Astrocyte of the cerebellum (primary cell): ENCODE measurements around the gene SREK1IP1.

Source experiments
- DNase-seq: peaks from one replicate; pipeline ENCODE4 v3.0.0-alpha.2; 2011; ENCODE audit warnings: low read depth
- H3K4me3 ChIP-seq: 2 replicates; pipeline ENCODE4 v1.5.1; 2011; ENCODE audit warnings: mild to moderate bottlenecking, low read depth, low read length, moderate library complexity
- in situ Hi-C: cut with HindIII; loops from 2 replicates; pipeline ENCODE4 v1.10.0; 2017; ENCODE audit warnings: low sequenced_read_pairs
- TF ChIP-seq, protein P1 (sequence below): IDR thresholded peaks from 2 replicates; pipeline ENCODE4 v1.5.1; 2012; ENCODE audit warnings: low read length, low read depth, moderate library complexity, mild to moderate bottlenecking; ENCODE audit errors: missing control alignments

SREK1IP1 gene

DNA sequence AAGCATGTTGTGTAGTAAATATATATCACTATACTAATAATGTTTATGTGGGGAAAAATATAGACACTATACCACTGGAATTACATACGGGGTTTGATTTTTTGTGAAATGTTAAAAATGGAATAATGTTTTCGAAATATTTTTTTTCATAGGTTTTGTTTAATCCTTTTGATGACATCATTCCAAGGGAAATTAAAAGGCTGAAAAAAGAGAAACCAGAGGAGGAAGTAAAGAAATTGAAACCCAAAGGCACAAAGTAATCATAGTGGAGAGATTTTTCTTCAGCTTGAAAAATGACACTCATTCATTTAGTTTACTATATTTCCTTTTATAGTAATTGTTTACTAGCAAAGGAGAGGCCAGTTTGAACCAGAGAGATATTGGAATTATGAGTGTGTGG is 17.9 kb upstream of the SREK1IP1 start:
- TF ChIP-seq, protein P1, sequence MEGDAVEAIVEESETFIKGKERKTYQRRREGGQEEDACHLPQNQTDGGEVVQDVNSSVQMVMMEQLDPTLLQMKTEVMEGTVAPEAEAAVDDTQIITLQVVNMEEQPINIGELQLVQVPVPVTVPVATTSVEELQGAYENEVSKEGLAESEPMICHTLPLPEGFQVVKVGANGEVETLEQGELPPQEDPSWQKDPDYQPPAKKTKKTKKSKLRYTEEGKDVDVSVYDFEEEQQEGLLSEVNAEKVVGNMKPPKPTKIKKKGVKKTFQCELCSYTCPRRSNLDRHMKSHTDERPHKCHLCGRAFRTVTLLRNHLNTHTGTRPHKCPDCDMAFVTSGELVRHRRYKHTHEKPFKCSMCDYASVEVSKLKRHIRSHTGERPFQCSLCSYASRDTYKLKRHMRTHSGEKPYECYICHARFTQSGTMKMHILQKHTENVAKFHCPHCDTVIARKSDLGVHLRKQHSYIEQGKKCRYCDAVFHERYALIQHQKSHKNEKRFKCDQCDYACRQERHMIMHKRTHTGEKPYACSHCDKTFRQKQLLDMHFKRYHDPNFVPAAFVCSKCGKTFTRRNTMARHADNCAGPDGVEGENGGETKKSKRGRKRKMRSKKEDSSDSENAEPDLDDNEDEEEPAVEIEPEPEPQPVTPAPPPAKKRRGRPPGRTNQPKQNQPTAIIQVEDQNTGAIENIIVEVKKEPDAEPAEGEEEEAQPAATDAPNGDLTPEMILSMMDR = no peak
- no peak overlapping the region for H3K4me3 ChIP-seq
- no peak for DNase-seq
- in situ Hi-C loops = no loop called here

DNA sequence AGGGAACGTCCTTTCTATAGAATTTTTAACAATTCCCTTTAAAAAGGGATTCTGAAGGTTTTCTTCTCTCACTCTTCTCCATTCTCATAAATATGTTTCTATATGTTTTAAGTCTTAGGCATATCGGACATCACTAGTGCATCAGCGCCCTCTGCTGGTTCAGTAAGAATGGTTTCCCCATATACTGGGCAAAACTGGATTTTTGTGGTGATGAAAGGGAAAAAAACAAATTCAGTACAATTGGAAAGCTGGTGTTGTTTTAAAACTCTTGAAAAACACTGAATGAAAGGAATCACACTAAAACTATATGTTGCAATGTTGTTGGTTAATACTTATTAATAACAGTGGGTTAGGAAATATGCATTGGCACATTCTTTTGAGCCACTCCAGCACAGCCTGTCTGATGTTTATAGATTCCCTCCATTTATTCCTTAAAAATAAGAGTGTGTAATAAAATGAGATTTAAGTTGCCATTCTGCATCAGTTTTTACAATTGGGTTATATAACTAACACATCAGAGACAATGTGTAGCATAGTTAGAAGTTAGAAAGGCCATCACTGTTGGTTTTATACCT is 16.0 kb upstream of the SREK1IP1 start:
- DNase-seq = peak; percentile 81
- TF ChIP-seq, protein P1 = peak; percentile 76
- in situ Hi-C loops = no loop called here
- no peak overlapping the region for H3K4me3 ChIP-seq

DNA sequence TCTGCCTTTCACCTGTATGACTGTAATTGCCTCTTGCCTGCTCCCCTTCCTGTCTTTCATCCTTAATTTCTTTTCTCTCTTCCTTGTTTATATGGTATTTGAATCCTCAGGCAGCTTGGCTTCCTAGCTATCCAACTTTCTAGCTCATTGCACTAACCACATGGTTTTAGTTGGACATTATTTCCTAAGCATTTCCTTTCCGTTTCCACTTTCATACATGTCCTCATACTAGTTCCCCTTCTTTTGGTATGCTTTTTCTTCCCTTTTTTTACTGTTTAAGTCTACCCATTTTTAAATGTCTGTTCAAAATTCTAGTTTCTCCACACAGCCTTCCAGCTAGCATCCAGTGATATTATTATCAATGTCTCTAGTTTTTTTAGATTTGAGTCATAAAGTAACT is 6.8 kb upstream of the SREK1IP1 start:
- DNase-seq = no peak
- in situ Hi-C loops = no loop called here
- TF ChIP-seq, protein P1 = no peak
- no peak overlapping the region for H3K4me3 ChIP-seq

DNA sequence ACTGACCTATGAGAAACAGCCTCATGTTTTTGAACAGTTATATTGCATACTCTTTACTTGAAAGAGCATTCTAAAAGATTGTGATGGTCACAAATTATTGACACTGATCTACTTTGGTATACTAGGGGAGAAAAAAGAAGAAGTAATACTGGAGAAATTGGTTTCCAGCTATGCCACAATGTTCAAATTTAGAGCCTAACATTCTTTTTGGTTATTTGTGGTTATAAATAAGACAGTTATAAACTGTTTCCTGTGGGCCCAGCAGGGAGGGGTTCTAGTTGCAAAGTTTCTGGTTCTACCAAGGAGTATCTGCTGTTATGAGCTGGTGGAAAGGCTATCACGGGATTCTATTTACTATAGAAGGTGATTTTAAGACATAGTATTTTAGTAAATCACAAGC is 5.0 kb upstream of the SREK1IP1 start:
- in situ Hi-C loops = no loop called here
- no peak overlapping the region for H3K4me3 ChIP-seq
- no peak for DNase-seq
- TF ChIP-seq, protein P1 = no peak

DNA sequence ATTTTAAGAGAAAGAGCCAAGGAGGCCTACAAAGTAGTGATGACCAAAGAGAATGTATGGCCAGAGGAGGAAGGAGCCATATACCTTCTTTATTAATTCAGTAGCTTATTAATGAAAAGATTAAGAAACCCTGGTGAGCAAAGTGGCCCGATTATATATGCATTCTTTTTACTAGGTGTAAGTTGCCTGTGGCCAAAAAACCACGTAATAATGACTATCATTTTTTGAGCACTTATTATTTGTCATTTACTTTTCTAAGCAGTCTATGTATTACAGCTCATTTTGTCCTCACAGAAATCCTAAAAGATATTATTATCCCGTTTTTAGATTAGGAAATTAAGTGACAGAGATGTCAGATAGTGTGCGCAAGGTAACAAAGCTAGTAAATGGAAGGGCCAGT is 3.2 kb upstream of the SREK1IP1 start:
- in situ Hi-C loops = no loop called here
- TF ChIP-seq, protein P1 = no peak
- H3K4me3 ChIP-seq = no peak overlapping the region
- no peak for DNase-seq

DNA sequence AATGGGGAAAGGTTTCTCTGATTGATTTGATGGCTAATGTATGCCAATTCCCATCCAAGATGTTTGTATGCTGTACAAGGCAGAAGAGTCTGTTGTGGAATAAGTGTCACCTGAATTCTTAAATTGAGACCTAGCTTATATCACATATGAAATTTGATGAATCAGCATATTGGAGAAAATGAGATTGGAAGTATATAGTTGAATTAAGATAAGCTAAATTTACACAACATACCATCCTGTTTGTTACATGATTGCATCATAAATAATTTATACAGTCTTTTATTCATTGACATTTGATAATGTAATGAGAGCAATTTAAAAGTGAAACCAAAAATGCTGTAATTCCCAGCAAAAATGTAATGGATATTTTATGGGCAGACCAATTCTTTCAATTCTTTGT is 1.4 kb upstream of the SREK1IP1 start:
- no peak for DNase-seq
- TF ChIP-seq, protein P1 = no peak
- in situ Hi-C loops = no loop called here
- H3K4me3 ChIP-seq = peak overlapping the region; percentile 83

DNA sequence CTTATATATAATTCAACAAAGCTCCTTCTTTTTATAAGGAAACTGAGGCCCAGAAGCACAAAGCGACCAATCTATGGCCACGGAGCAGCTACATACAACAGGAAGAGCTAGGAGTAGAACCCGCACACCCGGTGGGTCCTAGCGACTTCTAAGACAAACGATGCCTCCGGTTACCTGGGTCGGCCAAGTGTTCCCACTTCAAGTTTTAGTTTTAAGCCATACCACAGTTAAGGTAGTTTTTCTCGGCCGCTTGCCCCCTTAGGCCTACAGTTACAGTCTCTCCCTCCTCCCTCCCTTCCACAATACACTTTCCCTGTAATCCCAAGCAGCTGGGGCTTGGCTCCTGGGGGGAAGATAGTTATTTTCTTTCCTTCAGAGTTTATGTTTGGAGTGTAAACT is 533 bp downstream of the SREK1IP1 start:
- TF ChIP-seq, protein P1 = no peak
- DNase-seq = no peak
- H3K4me3 ChIP-seq = peak overlapping the region; percentile 83
- in situ Hi-C loops = no loop called here
